Spleen (tissue), 11 donors: ENCODE data around the gene EYS. TPM values are rescaled to one million over a fixed set of nuclear protein-coding genes. Genes with fewer than 3 reads are reported as not detected.

Experiments used
- DNase-seq: peaks from one replicate; pipeline ENCODE4 v3.0.0-alpha.2; 2020
- H3K27ac ChIP-seq, 8 donors: fragments of 200-600 bp; sonication (generic) in 7 of 8; 1 replicate in 4 of 8; 2 replicates in 4 of 8; pipeline versions ENCODE4 v1.5.0 to v1.8.0; 2016 to 2021; ENCODE audit warnings: inconsistent platforms in 4 of 8, mild to moderate bottlenecking in 4 of 8, moderate library complexity in 1 of 8
- H3K27me3 ChIP-seq, 7 donors: fragments of 200-600 bp; sonication (generic) in 6 of 7; replicated peaks in 1 of 7; 1 replicate in 4 of 7; 2 replicates in 3 of 7; pipeline versions ENCODE4 v1.5.0 to v1.8.0; 2016 to 2021; ENCODE audit warnings: inconsistent platforms in 3 of 7, mild to moderate bottlenecking in 1 of 7
- H3K36me3 ChIP-seq, 6 donors: fragments of 200-600 bp; sonication (generic) in 5 of 6; 1 replicate in 4 of 6; 2 replicates in 2 of 6; pipeline versions ENCODE4 v1.5.0 to v1.8.0; 2016 to 2021; ENCODE audit warnings: inconsistent platforms in 2 of 6
- H3K4me1 ChIP-seq, 6 donors: fragments of 200-600 bp; sonication (generic) in 5 of 6; 1 replicate in 3 of 6; 2 replicates in 3 of 6; pipeline versions ENCODE4 v1.5.0 to v1.8.0; 2016 to 2021; ENCODE audit warnings: inconsistent platforms in 3 of 6
- H3K4me3 ChIP-seq, 8 donors: fragments of 200-600 bp; sonication (generic) in 7 of 8; 1 replicate in 4 of 8; 2 replicates in 4 of 8; pipeline versions ENCODE4 v1.5.0 to v1.8.0; 2016 to 2021; ENCODE audit warnings: inconsistent platforms in 4 of 8, mild to moderate bottlenecking in 4 of 8, moderate library complexity in 2 of 8
- H3K9me3 ChIP-seq, 8 donors: fragments of 200-600 bp; sonication (generic) in 7 of 8; 1 replicate in 4 of 8; 2 replicates in 4 of 8; pipeline versions ENCODE4 v1.5.0 to v1.8.0; 2016 to 2021; ENCODE audit warnings: inconsistent platforms in 4 of 8
- POLR2A ChIP-seq, 3 donors: fragments of 450-650 bp; IDR thresholded peaks; one replicate each; pipeline ENCODE4 v1.5.1; 2017; ENCODE audit warnings: antibody characterized with exemption in 3 of 3, mild to moderate bottlenecking in 1 of 3
- POLR2AphosphoS5 ChIP-seq, 3 donors: sonication (generic); formaldehyde crosslinking; IDR thresholded peaks; one replicate each; pipeline ENCODE4 v1.5.1; 2017; ENCODE audit warnings: antibody characterized with exemption in 3 of 3
- WGBS, 5 donors: extraction: QIAGEN DNeasy Blood & Tissue Kit in 3 of 5; methylation state at CpG; one replicate each; pipeline versions ENCODE4 v1.1.5 to v1.1.7; 2013 to 2018; 5-methylcytosine and 5-hydroxymethylcytosine counted together
- intact Hi-C: fragments of 100-400 bp; cut with DNase I; formaldehyde crosslinking; loops from one replicate; pipeline ENCODE4 v1.15.0; 2023; ENCODE audit warnings: low total_unique reads
- polyA plus RNA-seq, 3 donors: library from polyadenylated mRNA; stranded (reverse); fragments of 200-250 nt; gene quantifications; one replicate each; pipeline ENCODE4 v1.2.1, GENCODE V29; 2013
- total RNA-seq, 7 donors: library from RNA; depleted of rRNA in 3 of 7; stranded (reverse); fragments of >200 nt in 3 of 7; fragmentation: NEBNext Ultra II Directional in 4 of 7; extraction: Animal tissue kit (Norgen Biotek cat#: 25700) in 4 of 7; gene quantifications; one replicate each; pipeline versions ENCODE4 v1.1.0 to v1.2.1, GENCODE V29; 2016 to 2021
- TF ChIP-seq, protein P1 (sequence below), 11 experiments: fragments of 200-600 bp in 7 of 11; fragments of 450-650 bp in 4 of 11; sonication (generic) in 4 of 11; IDR thresholded peaks in 8 of 11; conservative IDR thresholded peaks in 3 of 11; 1 replicate in 7 of 11; 2 replicates in 4 of 11; pipeline versions ENCODE4 v1.4.0 to v1.8.0; 2016 to 2021; ENCODE audit warnings: antibody characterized with exemption in 11 of 11, inconsistent platforms in 4 of 11, mild to moderate bottlenecking in 1 of 11
- donor health status: healthy with polysubstance abuse.
- donor health status: DM: no; HTN: no; CAD: no; lungs with moderate emphysema.
- donor health status: DM: no; HTN: no; CAD: no.
- donor health status: Bipolar disorder and iron deficiency.
- donor health status: healthy.
- donor health status: DM: no; HTN: no; CAD: no.
- donor health status: DM: yes; HTN: yes; CAD: no.

Gene EYS
- total and polyA plus RNA-seq, 10 donors: under 0.01 to 0.72 (median 0.28) TPM; not detected in 5

DNA sequence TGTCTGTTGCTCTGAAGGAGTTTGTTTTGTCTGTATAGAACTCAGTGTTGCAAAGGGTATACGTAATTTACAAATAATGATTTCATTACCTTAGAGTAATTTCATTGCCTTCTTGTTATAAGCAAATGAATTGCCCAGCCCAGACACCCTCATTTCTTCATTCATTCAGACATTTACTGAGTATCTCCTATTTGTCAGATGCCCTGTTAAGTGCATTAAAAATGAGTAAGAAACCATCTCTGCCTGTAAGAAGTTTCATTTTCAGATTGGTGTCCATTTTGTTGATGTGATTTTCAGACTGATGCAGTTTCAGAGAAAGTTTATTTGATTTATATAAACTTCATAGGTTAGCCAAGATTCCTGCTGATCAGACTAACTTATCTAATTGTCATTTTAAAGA is 1642.1 kb downstream of the EYS start:
- no peaks in the 10 kb centered on the region for H3K9me3 ChIP-seq
- TF ChIP-seq POLR2A (IDR thresholded peaks at IDR 0.05) (no peak), POLR2AphosphoS5 (IDR thresholded peaks at IDR 0.05) (no peak)
- TF ChIP-seq, protein P1, sequence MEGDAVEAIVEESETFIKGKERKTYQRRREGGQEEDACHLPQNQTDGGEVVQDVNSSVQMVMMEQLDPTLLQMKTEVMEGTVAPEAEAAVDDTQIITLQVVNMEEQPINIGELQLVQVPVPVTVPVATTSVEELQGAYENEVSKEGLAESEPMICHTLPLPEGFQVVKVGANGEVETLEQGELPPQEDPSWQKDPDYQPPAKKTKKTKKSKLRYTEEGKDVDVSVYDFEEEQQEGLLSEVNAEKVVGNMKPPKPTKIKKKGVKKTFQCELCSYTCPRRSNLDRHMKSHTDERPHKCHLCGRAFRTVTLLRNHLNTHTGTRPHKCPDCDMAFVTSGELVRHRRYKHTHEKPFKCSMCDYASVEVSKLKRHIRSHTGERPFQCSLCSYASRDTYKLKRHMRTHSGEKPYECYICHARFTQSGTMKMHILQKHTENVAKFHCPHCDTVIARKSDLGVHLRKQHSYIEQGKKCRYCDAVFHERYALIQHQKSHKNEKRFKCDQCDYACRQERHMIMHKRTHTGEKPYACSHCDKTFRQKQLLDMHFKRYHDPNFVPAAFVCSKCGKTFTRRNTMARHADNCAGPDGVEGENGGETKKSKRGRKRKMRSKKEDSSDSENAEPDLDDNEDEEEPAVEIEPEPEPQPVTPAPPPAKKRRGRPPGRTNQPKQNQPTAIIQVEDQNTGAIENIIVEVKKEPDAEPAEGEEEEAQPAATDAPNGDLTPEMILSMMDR (IDR thresholded peaks at IDR 0.05 in 8 of 11, conservative IDR thresholded peaks at IDR 0.05 in 3 of 11): no peak
- intact Hi-C loops: no loop called here

DNA sequence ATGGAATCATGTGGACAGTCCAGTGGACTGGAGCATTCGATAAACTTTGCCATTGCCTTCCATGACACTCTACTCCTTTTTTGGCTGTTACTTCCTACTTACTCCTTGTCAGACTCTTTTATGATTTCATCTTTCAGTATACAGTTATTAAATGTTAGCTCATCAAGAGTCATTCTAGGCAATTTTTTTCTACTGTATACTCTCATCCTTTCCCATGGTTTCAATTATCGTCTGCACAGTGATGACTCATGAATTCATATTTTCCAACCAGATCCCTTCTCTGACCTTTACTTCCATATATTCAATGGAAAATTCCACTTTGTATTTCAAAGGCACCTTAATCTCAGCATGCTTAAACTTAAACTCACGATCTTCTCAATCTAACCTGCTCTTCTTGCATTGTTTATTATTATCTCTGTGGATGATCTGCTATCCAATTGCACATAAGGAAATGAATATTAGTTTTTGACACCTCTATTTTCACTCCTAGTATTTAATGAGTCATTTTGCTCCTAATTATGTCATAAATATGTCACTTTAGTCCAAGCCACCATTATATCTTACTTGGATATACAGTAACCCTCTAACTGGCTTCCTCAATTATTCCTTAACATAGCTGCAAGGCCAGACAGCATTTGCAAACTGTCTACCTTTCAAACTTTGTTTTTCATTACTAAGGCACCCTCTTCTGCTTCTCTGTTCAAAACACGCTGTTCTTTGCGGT is 1643.9 kb downstream of the EYS start:
- Histone ChIP-seq H3K27ac (no peak overlapping the region), H3K9me3 (no peaks in the 10 kb centered on the region), H3K27me3 (no peaks in the 10 kb centered on the region), H3K36me3 (no peaks in the 10 kb centered on the region), H3K4me3 (no peak overlapping the region), H3K4me1 (no peaks in the 10 kb centered on the region)
- no peak for DNase-seq
- TF ChIP-seq POLR2A (IDR thresholded peaks at IDR 0.05) (no peak), POLR2AphosphoS5 (IDR thresholded peaks at IDR 0.05) (no peak)
- TF ChIP-seq, protein P1 (IDR thresholded peaks at IDR 0.05 in 8 of 11, conservative IDR thresholded peaks at IDR 0.05 in 3 of 11): no peak
- whole genome bisulfite sequencing, 5 donors: 85 to 93% (median 86%) methylated on average over 5 of the region's 5 CpGs
- intact Hi-C loops: no loop called here

More for the DNA sequence above, 1642.1 kb downstream of the EYS start:
- no peak for DNase-seq
- 79 to 87% (median 86%) methylated on average over 1 of the region's 1 CpG for WGBS, 5 donors
- Histone ChIP-seq H3K36me3 (no peaks in the 10 kb centered on the region), H3K27ac (no peak overlapping the region), H3K4me3 (no peak overlapping the region), H3K27me3 (no peaks in the 10 kb centered on the region), H3K4me1 (no peaks in the 10 kb centered on the region)

DNA sequence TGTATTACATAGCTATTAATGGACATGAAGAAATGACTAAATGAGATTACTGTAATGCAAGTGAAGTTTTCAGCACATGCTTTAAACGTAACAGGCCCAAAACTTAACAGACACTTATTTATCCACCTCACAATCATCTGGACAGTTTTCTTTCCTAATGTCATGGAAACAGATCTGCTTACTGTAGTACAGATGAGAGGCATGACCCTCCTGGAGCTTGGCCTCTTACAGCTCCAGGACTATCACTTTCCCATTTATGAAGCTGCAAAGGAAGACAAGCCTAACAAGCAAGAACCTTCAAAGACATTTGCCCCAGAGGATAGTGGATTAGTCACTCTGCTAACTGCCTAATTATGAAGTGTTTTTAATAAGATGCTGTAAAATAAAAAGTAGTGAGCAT is 1652.2 kb downstream of the EYS start:
- H3K4me3 ChIP-seq: no peak overlapping the region
- 5 to 86% (median 75%) methylated on average over 1 of the region's 1 CpG for WGBS, 5 donors

DNA sequence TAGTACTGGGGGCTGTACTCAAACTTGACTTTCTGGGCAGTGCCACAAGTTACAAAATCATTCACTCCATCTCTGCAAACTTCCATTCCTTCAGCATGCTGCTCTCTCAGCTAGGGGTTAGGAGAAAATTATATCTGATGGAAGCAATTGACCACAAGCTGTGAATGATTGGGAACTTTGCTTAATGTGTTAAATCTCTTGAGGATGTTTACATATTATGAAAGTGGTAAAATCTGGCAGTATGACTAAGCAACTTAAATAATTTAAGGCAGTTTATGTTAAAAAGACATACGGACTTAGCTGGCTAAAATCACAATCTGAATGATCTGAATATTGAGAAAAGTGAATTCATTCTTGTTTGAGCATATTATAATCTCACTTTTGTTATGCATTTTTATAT is 1656.4 kb downstream of the EYS start:
- 0 to 63% (median 30%) methylated on average over 1 of the region's 1 CpG for WGBS, 5 donors
- H3K27me3 ChIP-seq: no peaks in the 10 kb centered on the region
- DNase-seq: no peak
- intact Hi-C loops: no loop called here
- no peaks in the 10 kb centered on the region for H3K36me3 ChIP-seq
- no peak overlapping the region for H3K4me3 ChIP-seq
- H3K4me1 ChIP-seq: no peaks in the 10 kb centered on the region
- no peaks in the 10 kb centered on the region for H3K9me3 ChIP-seq
- no peak overlapping the region for H3K27ac ChIP-seq
- TF ChIP-seq, protein P1 (IDR thresholded peaks at IDR 0.05 in 8 of 11, conservative IDR thresholded peaks at IDR 0.05 in 3 of 11): no peak
- TF ChIP-seq POLR2AphosphoS5 (IDR thresholded peaks at IDR 0.05): no peak
- TF ChIP-seq POLR2A (IDR thresholded peaks at IDR 0.05): no peak

More for the DNA sequence above, 1652.2 kb downstream of the EYS start:
- intact Hi-C loops: no loop called here
- no peaks in the 10 kb centered on the region for H3K4me1 ChIP-seq
- DNase-seq: no peak
- no peaks in the 10 kb centered on the region for H3K36me3 ChIP-seq
- H3K27me3 ChIP-seq: no peaks in the 10 kb centered on the region
- TF ChIP-seq POLR2A (IDR thresholded peaks at IDR 0.05): no peak
- TF ChIP-seq, protein P1 (IDR thresholded peaks at IDR 0.05 in 8 of 11, conservative IDR thresholded peaks at IDR 0.05 in 3 of 11): no peak
- TF ChIP-seq POLR2AphosphoS5 (IDR thresholded peaks at IDR 0.05): no peak
- H3K9me3 ChIP-seq: no peaks in the 10 kb centered on the region
- H3K27ac ChIP-seq: no peak overlapping the region
